OCI-LY7 (cell line): ENCODE results near the gene TPRG1L.

Experiments used
- EZH2phosphoT487 ChIP-seq: fragments of 200-600 bp; sonication (generic); IDR thresholded peaks from 2 replicates; pipeline ENCODE4 v1.6.1; 2018; ENCODE audit warnings: low read depth, borderline replicate concordance, mild to moderate bottlenecking, mixed run types, antibody characterized with exemption, low read length, moderate library complexity, mixed read lengths
- TF ChIP-seq, protein P1 (sequence below): fragments of 200-600 bp; sonication (generic); conservative IDR thresholded peaks from 2 replicates; pipeline ENCODE4 v1.5.1; 2014; ENCODE audit warnings: mild to moderate bottlenecking, antibody characterized with exemption, low read length, moderate library complexity, mixed read lengths

DNA sequence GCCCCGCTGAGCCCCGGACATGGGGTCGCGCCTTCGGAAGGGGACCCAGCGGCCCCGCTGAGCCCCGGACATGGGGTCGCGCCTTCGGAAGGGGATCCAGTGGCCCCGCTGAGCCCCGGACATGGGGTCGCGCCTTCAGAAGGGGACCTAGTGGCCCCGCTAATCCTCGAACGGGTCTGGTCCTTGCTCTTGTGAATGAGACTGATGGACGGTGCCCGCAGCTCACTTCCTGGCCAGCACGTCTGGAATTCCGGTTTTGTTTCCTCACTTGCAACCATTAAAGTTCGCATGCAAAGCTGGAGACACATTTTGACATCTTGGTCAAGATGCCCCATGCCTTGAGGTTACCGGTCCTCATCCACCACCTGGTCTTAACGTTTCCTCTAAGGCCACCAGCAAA lies 19.5 kb downstream of the TPRG1L start:
- TF ChIP-seq, protein P1, sequence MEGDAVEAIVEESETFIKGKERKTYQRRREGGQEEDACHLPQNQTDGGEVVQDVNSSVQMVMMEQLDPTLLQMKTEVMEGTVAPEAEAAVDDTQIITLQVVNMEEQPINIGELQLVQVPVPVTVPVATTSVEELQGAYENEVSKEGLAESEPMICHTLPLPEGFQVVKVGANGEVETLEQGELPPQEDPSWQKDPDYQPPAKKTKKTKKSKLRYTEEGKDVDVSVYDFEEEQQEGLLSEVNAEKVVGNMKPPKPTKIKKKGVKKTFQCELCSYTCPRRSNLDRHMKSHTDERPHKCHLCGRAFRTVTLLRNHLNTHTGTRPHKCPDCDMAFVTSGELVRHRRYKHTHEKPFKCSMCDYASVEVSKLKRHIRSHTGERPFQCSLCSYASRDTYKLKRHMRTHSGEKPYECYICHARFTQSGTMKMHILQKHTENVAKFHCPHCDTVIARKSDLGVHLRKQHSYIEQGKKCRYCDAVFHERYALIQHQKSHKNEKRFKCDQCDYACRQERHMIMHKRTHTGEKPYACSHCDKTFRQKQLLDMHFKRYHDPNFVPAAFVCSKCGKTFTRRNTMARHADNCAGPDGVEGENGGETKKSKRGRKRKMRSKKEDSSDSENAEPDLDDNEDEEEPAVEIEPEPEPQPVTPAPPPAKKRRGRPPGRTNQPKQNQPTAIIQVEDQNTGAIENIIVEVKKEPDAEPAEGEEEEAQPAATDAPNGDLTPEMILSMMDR, result no peak
- TF ChIP-seq EZH2phosphoT487, result no peak
